OCI-LY3 (cell line): ENCODE data around the gene SHTN1.

Experiments
- H2AFZ ChIP-seq: fragments of 200-600, 300-600 bp; shearing (Covaris generic); 2 replicates; pipeline ENCODE4 v1.6.0; 2014; ENCODE audit warnings: antibody characterized with exemption, low read depth, low read length
- H3K27ac ChIP-seq: fragments of 200-600, 300-600 bp; sonication (generic); 2 replicates; pipeline ENCODE4 v1.5.1; 2014; ENCODE audit warnings: mild to moderate bottlenecking, low read length, moderate library complexity, mixed read lengths
- H3K27me3 ChIP-seq: fragments of 200-600, 300-600 bp; sonication (generic); 2 replicates; pipeline ENCODE4 v1.6.1; 2014; ENCODE audit warnings: low read depth, low read length, mixed read lengths
- H3K36me3 ChIP-seq: fragments of 200-600, 300-600 bp; sonication (generic); replicated peaks from 2 replicates; pipeline ENCODE3; 2014; ENCODE audit warnings: low read depth, low read length, mixed read lengths
- H3K4me1 ChIP-seq: fragments of 300-600, 200-600 bp; sonication (generic); 2 replicates; pipeline ENCODE4 v1.6.1; 2014; ENCODE audit warnings: low read length, mixed read lengths
- H3K4me2 ChIP-seq: fragments of 200-600, 300-600 bp; sonication (generic); 2 replicates; pipeline ENCODE4 v1.6.1; 2014; ENCODE audit warnings: low read length, mixed read lengths
- H3K4me3 ChIP-seq: fragments of 300-600, 200-600 bp; sonication (generic); 2 replicates; pipeline ENCODE4 v1.5.1; 2014; ENCODE audit warnings: antibody characterized with exemption, mild to moderate bottlenecking, low read length, moderate library complexity
- H3K79me2 ChIP-seq: fragments of 300-600, 200-600 bp; shearing (Covaris generic); 2 replicates; pipeline ENCODE4 v1.6.1; 2014; ENCODE audit warnings: mild to moderate bottlenecking, low read length, mixed read lengths
- H3K9ac ChIP-seq: fragments of 300-600, 200-600 bp; shearing (Covaris generic); 2 replicates; pipeline ENCODE4 v1.6.0; 2014; ENCODE audit warnings: mild to moderate bottlenecking, low read length, moderate library complexity
- H3K9me3 ChIP-seq: fragments of 200-600, 300-600 bp; shearing (Covaris generic); 2 replicates; pipeline ENCODE4 v1.6.1; 2014; ENCODE audit warnings: low read length, mixed read lengths; ENCODE audit not compliant: insufficient read depth
- H4K20me1 ChIP-seq: fragments of 200-600, 300-600 bp; sonication (generic); 2 replicates; pipeline ENCODE4 v1.6.1; 2016; ENCODE audit warnings: low read length, mixed read lengths; ENCODE audit not compliant: insufficient read depth
- CTCF ChIP-seq: fragments of 200-600, 300-600 bp; sonication (generic); IDR thresholded peaks from 2 replicates; pipeline ENCODE4 v1.5.1; 2014; ENCODE audit warnings: antibody characterized with exemption, low read length, low read depth
- EZH2phosphoT487 ChIP-seq: fragments of 200-600 bp; shearing (Covaris generic); IDR thresholded peaks from 2 replicates; pipeline ENCODE4 v1.6.1; 2018; ENCODE audit warnings: antibody characterized with exemption, mixed run types, low read depth

SHTN1 gene

GRCh38 chr10:116909307-116909706 lies 95.7 kb downstream of the SHTN1 start:
- Histone ChIP-seq H3K27ac (no peak overlapping the region), H3K79me2 (no peaks in the 10 kb centered on the region), H3K9ac (no peak overlapping the region), H3K9me3 (no peaks in the 10 kb centered on the region), H4K20me1 (no peaks in the 10 kb centered on the region), H3K36me3 (no peaks in the 10 kb centered on the region), H3K4me3 (no peak overlapping the region), H3K4me2 (no peak overlapping the region), H3K4me1 (0 out of 2 replicates have a peak, but pooled peaks cover 4% of the 10 kb centered on the region), H3K27me3 (no peaks in the 10 kb centered on the region), H2AFZ (no peak overlapping the region)
- TF ChIP-seq CTCF = no peak

- no peak for TF ChIP-seq EZH2phosphoT487
- no peak for TF ChIP-seq CTCF
- no peak overlapping the region for H2AFZ ChIP-seq
- H3K27ac ChIP-seq = no peak overlapping the region
- 0 out of 2 replicates have a peak, but pooled peaks cover 4% of the 10 kb centered on the region for H3K4me1 ChIP-seq
- H3K9me3 ChIP-seq = no peaks in the 10 kb centered on the region
- no peaks in the 10 kb centered on the region for H3K27me3 ChIP-seq
- no peak overlapping the region for H3K4me2 ChIP-seq
- H4K20me1 ChIP-seq = no peaks in the 10 kb centered on the region
- H3K79me2 ChIP-seq = no peaks in the 10 kb centered on the region
- no peak overlapping the region for H3K4me3 ChIP-seq
- no peak overlapping the region for H3K9ac ChIP-seq
- H3K36me3 ChIP-seq = no peaks in the 10 kb centered on the region
Measured at GRCh38 chr10:116907245-116907987, 97.6 kb downstream of the SHTN1 start.

DNA sequence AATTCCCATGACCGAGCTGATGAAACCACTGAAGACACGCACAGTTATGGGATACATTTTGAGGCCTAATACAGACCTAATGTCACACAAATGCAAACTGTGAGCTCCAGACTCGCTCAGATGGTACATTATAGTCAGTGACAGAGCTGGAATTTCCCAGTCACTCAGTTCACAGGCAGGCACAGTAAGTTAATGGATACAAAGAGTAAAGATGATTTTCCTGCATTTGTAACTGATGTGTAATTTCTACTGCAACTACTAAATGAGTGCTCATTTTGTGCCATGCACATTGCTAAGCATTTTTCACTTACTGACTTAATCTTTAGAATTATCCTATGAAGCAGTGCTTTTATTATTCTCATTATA lies 99.2 kb downstream of the SHTN1 start:
- no peak overlapping the region for H3K27ac ChIP-seq
- no peaks in the 10 kb centered on the region for H3K79me2 ChIP-seq
- H3K4me3 ChIP-seq = no peak overlapping the region
- H3K4me1 ChIP-seq = 0 out of 2 replicates have a peak, but pooled peaks cover 4% of the 10 kb centered on the region
- no peaks in the 10 kb centered on the region for H3K27me3 ChIP-seq
- no peak overlapping the region for H3K4me2 ChIP-seq
- no peaks in the 10 kb centered on the region for H4K20me1 ChIP-seq
- H3K9ac ChIP-seq = no peak overlapping the region
- H3K9me3 ChIP-seq = no peaks in the 10 kb centered on the region
- H2AFZ ChIP-seq = no peak overlapping the region
- TF ChIP-seq CTCF (no peak), EZH2phosphoT487 (no peak)
- H3K36me3 ChIP-seq = no peaks in the 10 kb centered on the region

DNA sequence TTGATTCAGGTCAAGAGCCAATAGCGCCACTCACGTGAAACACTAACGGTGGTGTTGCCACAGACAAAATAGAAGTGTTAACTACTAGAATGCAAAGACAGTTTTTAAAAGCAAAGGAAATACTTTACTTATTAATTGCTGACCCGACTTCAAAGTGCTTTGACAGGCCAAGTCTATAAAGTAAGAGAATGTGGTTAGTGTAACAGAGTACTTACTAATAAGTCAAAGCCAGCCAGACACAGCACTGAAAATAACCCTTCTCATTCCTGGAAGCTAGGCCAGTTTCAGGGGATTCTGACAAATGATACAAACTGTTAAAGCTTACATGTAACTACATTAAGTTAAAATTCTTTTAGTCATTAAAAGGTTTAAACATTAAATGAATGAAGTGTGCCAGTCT lies 105.4 kb downstream of the SHTN1 start:
- H3K27ac ChIP-seq = no peak overlapping the region
- H3K36me3 ChIP-seq = no peaks in the 10 kb centered on the region
- H3K9me3 ChIP-seq = no peaks in the 10 kb centered on the region
- H4K20me1 ChIP-seq = no peaks in the 10 kb centered on the region
- no peaks in the 10 kb centered on the region for H3K4me1 ChIP-seq
- no peak overlapping the region for H3K9ac ChIP-seq
- H2AFZ ChIP-seq = no peak overlapping the region
- no peaks in the 10 kb centered on the region for H3K27me3 ChIP-seq
- TF ChIP-seq CTCF (no peak), EZH2phosphoT487 (no peak)
- no peaks in the 10 kb centered on the region for H3K79me2 ChIP-seq
- no peak overlapping the region for H3K4me2 ChIP-seq
- H3K4me3 ChIP-seq = no peak overlapping the region
